Kidney glomerular epithelial cell (primary cell): ENCODE measurements around the gene CEACAM6.
A peak's percentile ranks its signal among the peaks of the same experiment; 100 is the strongest.

Experiments
- DNase-seq: peaks from one replicate; lab custom pipeline; 2025; lab: John Stamatoyannopoulos, UW

The CEACAM6 gene

DNA sequence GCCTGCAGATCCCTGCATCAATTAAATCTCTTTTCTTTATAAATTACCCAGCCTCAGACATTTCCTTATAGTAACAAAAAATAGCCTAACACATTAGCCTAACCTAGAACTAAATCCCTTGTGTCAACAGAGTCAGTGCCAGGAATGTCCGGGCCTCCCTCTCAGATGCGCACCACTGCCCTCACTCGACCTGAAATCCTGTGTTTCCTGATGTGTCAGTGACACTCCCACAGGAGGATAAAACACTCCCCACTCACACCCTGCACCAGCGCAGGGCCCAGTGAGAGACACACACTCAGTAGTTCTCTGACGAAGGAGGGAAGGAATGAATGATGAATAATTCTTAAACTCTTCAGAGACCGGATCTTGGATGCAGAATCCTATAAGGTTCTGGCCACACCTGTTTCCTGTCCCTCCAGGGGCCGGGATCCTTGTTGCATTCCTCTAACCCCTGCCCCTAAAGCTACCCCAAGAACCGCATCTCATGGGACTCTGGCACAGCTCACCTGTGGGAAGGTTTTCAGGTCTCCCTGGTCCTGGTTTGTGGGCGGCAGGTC lies 44.2 kb downstream of the CEACAM6 start:
- DNase-seq: peak; percentile 69

DNA sequence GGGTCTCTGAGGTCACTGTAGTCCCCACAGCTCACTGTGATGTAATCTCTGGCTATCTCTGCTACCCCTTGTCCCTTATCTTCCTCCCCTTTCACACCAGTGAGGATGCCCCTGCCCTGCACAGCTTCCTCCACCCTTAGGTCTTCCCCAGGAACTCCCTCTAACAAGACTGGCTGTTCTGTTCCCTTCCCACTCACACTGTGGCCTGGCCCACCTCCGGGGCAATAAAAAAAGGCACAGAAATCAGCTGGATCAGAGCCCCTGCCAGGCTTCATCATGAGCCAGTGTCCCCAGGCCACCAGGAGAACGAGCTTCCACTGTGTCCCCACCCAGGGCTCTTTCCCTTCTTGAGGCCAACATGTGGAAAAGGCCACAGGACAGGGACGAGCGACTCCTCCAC lies 45.7 kb downstream of the CEACAM6 start:
- no peak for DNase-seq

DNA sequence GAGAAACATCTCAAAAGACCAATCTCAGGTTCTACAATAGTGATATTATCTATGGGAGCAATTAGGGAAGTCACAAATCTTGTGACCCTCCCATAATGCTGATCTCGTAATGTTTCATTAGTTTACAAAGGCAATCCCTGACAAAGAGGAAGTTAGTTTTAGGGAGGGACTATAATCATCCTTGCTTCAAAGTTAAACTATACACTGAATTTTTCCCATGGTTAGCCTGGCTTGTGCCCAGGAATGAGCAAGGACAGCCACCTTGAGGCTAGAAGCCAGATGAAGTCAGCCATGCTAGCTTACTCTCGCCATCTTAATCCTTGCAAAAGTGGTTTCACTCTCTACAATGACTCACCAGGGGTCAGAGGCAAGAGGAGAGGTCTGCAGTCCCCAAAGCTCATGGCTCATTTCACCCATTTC lies 46.5 kb downstream of the CEACAM6 start:
- no peak for DNase-seq

GRCh38 chr19:41802770-41803169 lies 47.4 kb downstream of the CEACAM6 start:
- no peak for DNase-seq

DNA sequence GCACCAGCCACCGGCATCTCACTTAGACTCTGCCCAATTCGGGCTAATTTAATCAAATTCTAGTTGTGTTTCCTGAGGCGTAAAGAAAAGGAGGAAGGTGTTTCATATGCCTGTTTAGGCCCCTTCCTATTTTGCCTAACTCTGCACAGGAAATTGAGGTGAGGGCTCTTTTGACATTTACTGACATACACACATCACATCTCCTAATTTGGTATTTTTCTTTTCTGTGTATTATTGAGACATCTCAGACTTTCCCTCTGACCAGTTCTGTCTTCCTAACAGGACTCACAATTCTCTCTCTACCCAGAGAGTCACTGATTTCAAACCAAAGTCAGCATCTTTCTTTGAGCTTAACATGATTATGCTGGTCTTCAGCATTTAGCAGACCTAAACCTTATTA lies 49.0 kb downstream of the CEACAM6 start:
- no peak for DNase-seq

DNA sequence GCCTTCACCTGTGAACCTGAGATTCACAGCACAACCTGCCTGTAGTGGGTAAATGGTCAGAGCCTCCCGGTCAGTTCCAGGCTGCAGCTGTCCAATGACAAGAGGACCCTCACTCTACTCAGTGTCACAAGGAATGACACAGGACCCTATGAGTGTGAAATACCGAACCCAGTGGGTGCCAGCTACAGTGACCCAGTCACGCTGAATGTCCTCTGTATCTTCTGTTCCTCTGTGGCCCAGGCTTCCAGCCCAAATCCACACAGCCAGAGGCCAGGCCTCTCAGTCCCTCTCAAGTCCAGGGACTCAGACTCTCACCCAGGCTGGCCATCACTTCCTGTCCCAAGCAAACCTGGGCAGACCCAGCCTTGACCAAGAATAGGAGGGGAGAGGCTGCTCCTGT lies 51.8 kb downstream of the CEACAM6 start:
- DNase-seq: no peak

DNA sequence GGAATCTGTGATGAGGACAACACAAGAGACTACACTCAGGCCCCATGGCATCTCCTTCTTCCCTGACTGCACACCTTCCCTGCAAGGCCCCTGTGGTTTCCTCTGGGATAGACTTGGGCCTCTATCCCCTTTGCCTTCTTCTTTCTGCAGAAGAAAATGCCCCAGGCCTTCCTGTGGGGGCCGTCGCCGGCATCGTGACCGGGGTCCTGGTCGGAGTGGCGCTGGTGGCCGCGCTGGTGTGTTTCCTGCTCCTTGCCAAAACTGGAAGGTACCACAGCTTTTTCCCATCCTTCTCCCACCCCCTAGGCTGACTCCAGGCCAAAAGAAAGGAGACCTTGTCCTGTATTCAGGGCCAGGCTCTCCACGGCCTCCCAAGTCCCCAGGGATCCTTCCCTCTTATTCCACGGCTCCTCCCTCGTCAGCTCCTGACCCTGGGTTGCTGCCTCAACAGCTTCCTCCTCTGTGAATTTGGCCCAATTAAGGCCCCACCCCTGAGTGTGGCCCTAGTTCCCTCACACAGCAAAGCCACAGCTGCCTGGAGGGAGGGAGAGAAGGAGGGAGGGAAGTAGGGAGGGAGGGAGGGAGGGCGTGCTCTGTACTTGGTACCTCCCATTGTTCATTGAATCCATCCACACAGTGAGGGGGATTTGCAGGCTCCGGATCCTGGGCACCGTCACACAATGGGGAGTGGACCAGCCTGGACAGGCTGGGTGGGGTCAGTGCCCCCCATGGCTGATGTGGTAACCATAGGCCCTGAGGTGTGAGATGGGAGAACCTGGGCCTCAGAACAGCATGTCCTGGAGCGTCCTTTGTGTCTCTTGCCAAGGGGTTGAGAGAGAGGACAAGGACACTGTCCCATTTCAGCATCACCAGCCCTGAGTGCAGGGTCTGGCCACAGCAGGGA lies 53.6 kb downstream of the CEACAM6 start:
- DNase-seq: no peak

DNA sequence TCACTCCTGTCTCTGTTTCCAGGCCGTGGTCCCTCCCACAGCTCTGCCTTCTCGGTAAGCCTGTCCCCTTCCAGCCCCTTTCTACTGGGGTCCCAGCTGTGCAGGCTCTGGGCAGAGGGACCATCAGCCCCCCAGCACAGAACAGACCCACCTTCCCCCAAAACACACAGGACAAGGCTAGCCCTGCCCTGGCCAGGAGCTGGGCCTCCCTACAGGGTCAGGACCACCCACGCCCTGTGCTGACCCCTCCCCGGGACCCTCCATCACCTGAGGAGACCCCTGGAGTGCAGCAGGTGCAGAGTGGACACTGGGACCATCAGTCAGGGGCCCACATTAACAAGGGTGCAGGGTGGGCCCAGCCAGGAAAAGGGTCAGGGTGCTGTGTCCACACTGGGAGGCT lies 55.0 kb downstream of the CEACAM6 start:
- DNase-seq: no peak

- no peak for DNase-seq
These were observed 55.7 kb downstream of the CEACAM6 start for GRCh38 chr19:41811036-41811435.

GRCh38 chr19:41811981-41812380 lies 56.7 kb downstream of the CEACAM6 start:
- DNase-seq: no peak

DNA sequence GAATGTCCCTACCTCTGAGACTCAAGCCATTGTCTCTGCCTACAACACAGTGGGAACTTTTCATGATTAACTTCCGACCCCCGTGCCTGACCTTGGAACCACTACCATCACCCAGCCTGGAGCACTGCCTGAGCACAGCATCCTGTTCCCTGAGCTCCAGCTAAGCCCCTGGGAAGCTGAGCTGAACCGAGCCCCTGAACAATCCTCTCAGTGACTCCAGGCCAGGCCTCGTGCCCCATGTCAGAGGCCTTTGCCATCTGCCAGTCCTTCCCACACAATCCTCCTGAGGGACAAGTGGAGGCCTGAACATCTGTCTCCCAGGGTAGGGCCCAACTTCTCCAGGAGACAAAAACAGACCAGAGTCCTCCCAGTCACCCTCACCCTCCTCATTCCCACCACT lies 58.6 kb downstream of the CEACAM6 start:
- no peak for DNase-seq

- no peak for DNase-seq
These were observed 60.0 kb downstream of the CEACAM6 start for GRCh38 chr19:41815301-41815700.

GRCh38 chr19:41816761-41817160 lies 61.4 kb downstream of the CEACAM6 start:
- no peak for DNase-seq

- peak; percentile 54 for DNase-seq
These were observed 65.8 kb downstream of the CEACAM6 start for GRCh38 chr19:41821003-41821735.
